HG03571 (cell line): ENCODE results near the gene TET2.

Experiments used
- ATAC-seq: cut with Tn5 transposase; IDR thresholded peaks from one replicate; pipeline ENCODE4 v1.9.1; 2021; ENCODE audit not compliant: unreplicated experiment

TET2 gene

GRCh38 chr4:105181259-105181658 lies 34.6 kb downstream of the TET2 start:
- no peak for ATAC-seq

- no peak for ATAC-seq
These were observed 35.5 kb downstream of the TET2 start for GRCh38 chr4:105182211-105182610.

GRCh38 chr4:105184316-105184980 lies 37.8 kb downstream of the TET2 start:
- ATAC-seq, result no peak

GRCh38 chr4:105186701-105187161 lies 40.1 kb downstream of the TET2 start:
- no peak for ATAC-seq

- ATAC-seq, result no peak
These were observed 43.4 kb downstream of the TET2 start for GRCh38 chr4:105189855-105190650.

GRCh38 chr4:105191621-105192210 lies 45.0 kb downstream of the TET2 start:
- ATAC-seq, result peak; percentile 42

- no peak for ATAC-seq
These were observed 45.8 kb downstream of the TET2 start for GRCh38 chr4:105192474-105192873.

GRCh38 chr4:105192910-105193309 lies 46.2 kb downstream of the TET2 start:
- no peak for ATAC-seq

GRCh38 chr4:105193536-105193935 lies 46.9 kb downstream of the TET2 start:
- ATAC-seq, result no peak

GRCh38 chr4:105194328-105195231 lies 47.9 kb downstream of the TET2 start:
- ATAC-seq, result peak; percentile 83

- peak; percentile 35 for ATAC-seq
These were observed 50.0 kb downstream of the TET2 start for GRCh38 chr4:105196523-105197145.

GRCh38 chr4:105197777-105198176 lies 51.1 kb downstream of the TET2 start:
- no peak for ATAC-seq

GRCh38 chr4:105198541-105198940 lies 51.9 kb downstream of the TET2 start:
- no peak for ATAC-seq

- no peak for ATAC-seq
These were observed 59.5 kb downstream of the TET2 start for GRCh38 chr4:105206214-105206613.

GRCh38 chr4:105207386-105207785 lies 60.7 kb downstream of the TET2 start:
- ATAC-seq, result no peak

GRCh38 chr4:105208561-105208960 lies 61.9 kb downstream of the TET2 start:
- ATAC-seq, result no peak

GRCh38 chr4:105210916-105211315 lies 64.2 kb downstream of the TET2 start:
- no peak for ATAC-seq

GRCh38 chr4:105215609-105216313 lies 69.1 kb downstream of the TET2 start:
- ATAC-seq, result peak; percentile 65

- ATAC-seq, result no peak
These were observed 78.8 kb downstream of the TET2 start for GRCh38 chr4:105225500-105225899.

GRCh38 chr4:105227054-105227453 lies 80.4 kb downstream of the TET2 start:
- no peak for ATAC-seq
